ENCODE results near the gene CDH7. TPM values are rescaled to one million over a fixed set of nuclear protein-coding genes. Genes with fewer than 3 reads are reported as not detected.
A peak's percentile ranks its signal among the peaks of the same experiment; 100 is the strongest.

The CDH7 gene
- total RNA-seq, 2 donors from 2014 or later, result 0.18 to 0.57 TPM

DNA sequence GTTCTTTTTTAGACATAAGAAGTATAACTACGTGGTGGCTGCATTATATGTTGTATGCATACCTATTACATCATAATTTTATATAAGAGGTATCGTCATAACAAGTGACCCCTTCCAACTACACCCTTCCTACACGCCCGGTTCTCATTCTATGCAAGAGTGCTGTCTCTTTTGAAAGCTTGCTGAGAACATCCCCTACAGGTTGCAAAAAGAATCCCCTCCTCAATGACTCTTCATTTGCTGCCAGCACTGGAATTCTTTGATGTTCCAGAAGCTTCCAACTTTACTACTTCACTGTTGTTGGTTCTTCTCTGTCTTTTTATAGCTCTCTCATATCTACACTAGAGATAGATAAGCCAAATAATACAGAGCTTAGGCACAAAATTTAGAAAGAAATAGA lies 66.4 kb downstream of the CDH7 start:
- Mint-ChIP-seq H3K27ac (no peak overlapping the region), H3K36me3 (ENCODE audit: low read depth) (no peaks in the 10 kb centered on the region), H3K9me3 (no peaks in the 10 kb centered on the region), H3K27me3 (ENCODE audit: insufficient read depth) (no peaks in the 10 kb centered on the region), H3K4me3 (no peak overlapping the region), H3K4me1 (no peaks in the 10 kb centered on the region)
- Histone ChIP-seq H3K4me3 (ENCODE audit: low read length) (no peak overlapping the region), H3K27ac (ENCODE audit: low read depth, low read length) (no peak overlapping the region), H3K9me3 (ENCODE audit: control insufficient read depth, low read length) (no peaks in the 10 kb centered on the region), H3K9ac (ENCODE audit: extremely low read depth, low read length, poor library complexity, severe bottlenecking) (no peak overlapping the region), H3K27me3 (ENCODE audit: control insufficient read depth, insufficient read depth, low read length, poor library complexity, severe bottlenecking) (no peaks in the 10 kb centered on the region), H3K36me3 (ENCODE audit: control insufficient read depth, insufficient read depth, low read length) (no peaks in the 10 kb centered on the region), H3K4me1 (ENCODE audit: control insufficient read depth, insufficient read depth, low read length) (no peaks in the 10 kb centered on the region)
- TF ChIP-seq CTCF (conservative IDR thresholded peaks at IDR 0.05), result peak; percentile 64
- DNase-seq, result no peak
- WGBS, 2 experiments (ENCODE audit: insufficient coverage in 1 of 2, insufficient read length in 1 of 2), result 55 to 94% methylated on average over 2 to 3 of the region's 4 CpGs

DNA sequence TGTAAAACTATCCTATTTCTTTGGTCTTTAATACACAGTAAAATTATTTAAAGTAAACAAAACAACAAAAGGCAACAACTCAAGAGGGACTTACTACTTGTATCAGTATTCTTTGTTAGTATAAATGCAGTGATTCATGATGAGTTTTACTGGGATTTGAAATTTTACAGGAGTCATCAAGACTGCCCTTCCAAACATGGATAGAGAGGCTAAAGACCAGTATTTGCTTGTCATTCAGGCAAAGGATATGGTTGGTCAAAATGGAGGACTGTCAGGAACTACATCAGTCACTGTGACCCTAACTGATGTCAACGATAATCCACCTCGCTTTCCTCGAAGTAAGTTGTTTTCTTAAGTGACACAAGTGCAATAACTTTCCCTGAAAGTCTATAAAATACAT lies 71.1 kb downstream of the CDH7 start:
- no peaks in the 10 kb centered on the region for H3K36me3 Mint-ChIP-seq (ENCODE audit: low read depth)
- Histone ChIP-seq H3K4me3 (ENCODE audit: low read length) (no peak overlapping the region), H3K27me3 (ENCODE audit: control insufficient read depth, insufficient read depth, low read length, poor library complexity, severe bottlenecking) (no peaks in the 10 kb centered on the region), H3K9me3 (ENCODE audit: control insufficient read depth, low read length) (no peaks in the 10 kb centered on the region), H3K27ac (ENCODE audit: low read depth, low read length) (no peak overlapping the region), H3K36me3 (ENCODE audit: control insufficient read depth, insufficient read depth, low read length) (no peaks in the 10 kb centered on the region), H3K9ac (ENCODE audit: extremely low read depth, low read length, poor library complexity, severe bottlenecking) (no peak overlapping the region), H3K4me1 (ENCODE audit: control insufficient read depth, insufficient read depth, low read length) (no peaks in the 10 kb centered on the region)
- no peak overlapping the region for H3K27ac Mint-ChIP-seq
- TF ChIP-seq CTCF (conservative IDR thresholded peaks at IDR 0.05), result no peak
- WGBS, 2 experiments (ENCODE audit: insufficient coverage in 1 of 2, insufficient read length in 1 of 2), result 91 to 100% methylated on average over 1 to 3 of the region's 3 CpGs
- DNase-seq, result no peak
- no peaks in the 10 kb centered on the region for H3K4me1 Mint-ChIP-seq
- no peak overlapping the region for H3K4me3 Mint-ChIP-seq
- H3K9me3 Mint-ChIP-seq, result no peaks in the 10 kb centered on the region
- no peaks in the 10 kb centered on the region for H3K27me3 Mint-ChIP-seq (ENCODE audit: insufficient read depth)

- no peaks in the 10 kb centered on the region for H3K36me3 Mint-ChIP-seq (ENCODE audit: low read depth)
- no peak for TF ChIP-seq CTCF (conservative IDR thresholded peaks at IDR 0.05)
- no peaks in the 10 kb centered on the region for H3K27me3 Mint-ChIP-seq (ENCODE audit: insufficient read depth)
- Histone ChIP-seq H3K27ac (ENCODE audit: low read depth, low read length) (no peak overlapping the region), H3K27me3 (ENCODE audit: control insufficient read depth, insufficient read depth, low read length, poor library complexity, severe bottlenecking) (no peaks in the 10 kb centered on the region), H3K9ac (ENCODE audit: extremely low read depth, low read length, poor library complexity, severe bottlenecking) (no peak overlapping the region), H3K36me3 (ENCODE audit: control insufficient read depth, insufficient read depth, low read length) (no peaks in the 10 kb centered on the region), H3K9me3 (ENCODE audit: control insufficient read depth, low read length) (no peaks in the 10 kb centered on the region), H3K4me1 (ENCODE audit: control insufficient read depth, insufficient read depth, low read length) (no peaks in the 10 kb centered on the region), H3K4me3 (ENCODE audit: low read length) (no peak overlapping the region)
- H3K4me1 Mint-ChIP-seq, result no peaks in the 10 kb centered on the region
- no peak for DNase-seq
- H3K4me3 Mint-ChIP-seq, result no peak overlapping the region
- H3K27ac Mint-ChIP-seq, result no peak overlapping the region
- WGBS, 2 experiments (ENCODE audit: insufficient coverage in 1 of 2, insufficient read length in 1 of 2), result 79% methylated on average over 1 of the region's 2 CpGs; no CpG with 5 or more reads in 1 of the 2 experiments
- no peaks in the 10 kb centered on the region for H3K9me3 Mint-ChIP-seq
Observed at GRCh38 chr18:65822826-65823225, 72.0 kb downstream of the CDH7 start.

All from endodermal cell (in vitro differentiated cells).